GM12875 (cell line): ENCODE measurements around the gene TMEM59L.

ENCODE experiments used
- H3K4me3 ChIP-seq: one replicate; pipeline ENCODE4 v1.5.1; 2011; ENCODE audit warnings: low read depth, low read length, control low read depth
- TF ChIP-seq, protein P1 (sequence below): IDR thresholded peaks from 2 replicates; pipeline ENCODE4 v1.5.1; 2011; ENCODE audit warnings: low read depth, mild to moderate bottlenecking, control low read depth, inconsistent platforms, low read length, moderate library complexity, borderline replicate concordance; ENCODE audit not compliant: insufficient read depth

The TMEM59L gene

DNA sequence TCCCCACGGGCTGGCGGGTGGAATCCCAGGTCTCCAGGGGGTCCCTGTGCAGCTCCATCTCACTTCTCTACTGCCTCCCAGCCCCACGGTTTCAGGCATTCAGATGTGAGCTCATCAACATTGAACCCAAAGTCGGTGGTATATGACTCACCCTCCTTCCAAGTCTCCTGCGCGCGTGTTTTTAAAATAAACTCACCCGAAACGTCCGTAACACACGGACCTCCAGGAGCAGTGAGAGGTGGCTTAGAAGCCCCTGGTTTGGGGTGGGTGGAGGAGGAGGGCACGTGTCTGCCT, 56.8 kb downstream of the TMEM59L start:
- no peak overlapping the region for H3K4me3 ChIP-seq

DNA sequence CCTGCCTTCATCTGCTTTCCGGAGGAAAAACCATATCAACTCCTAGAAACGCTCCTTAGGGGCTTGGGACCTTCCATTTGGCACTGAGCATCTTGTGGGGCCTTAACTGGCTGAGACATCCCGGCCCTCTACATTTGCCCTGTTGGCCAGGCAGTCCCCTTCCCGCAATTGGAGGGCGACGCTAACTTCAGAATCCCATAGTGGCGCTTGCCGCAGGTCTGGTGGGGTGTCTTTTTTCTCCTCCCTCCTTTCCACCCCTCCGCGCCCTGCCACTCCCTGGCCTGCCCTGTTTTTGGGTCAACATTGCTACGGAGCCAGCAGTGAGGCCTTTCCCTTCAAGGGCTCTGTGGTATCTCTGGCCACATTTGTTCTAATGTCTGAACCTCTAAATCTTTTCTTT, 57.2 kb downstream of the TMEM59L start:
- no peak overlapping the region for H3K4me3 ChIP-seq
- TF ChIP-seq, protein P1, sequence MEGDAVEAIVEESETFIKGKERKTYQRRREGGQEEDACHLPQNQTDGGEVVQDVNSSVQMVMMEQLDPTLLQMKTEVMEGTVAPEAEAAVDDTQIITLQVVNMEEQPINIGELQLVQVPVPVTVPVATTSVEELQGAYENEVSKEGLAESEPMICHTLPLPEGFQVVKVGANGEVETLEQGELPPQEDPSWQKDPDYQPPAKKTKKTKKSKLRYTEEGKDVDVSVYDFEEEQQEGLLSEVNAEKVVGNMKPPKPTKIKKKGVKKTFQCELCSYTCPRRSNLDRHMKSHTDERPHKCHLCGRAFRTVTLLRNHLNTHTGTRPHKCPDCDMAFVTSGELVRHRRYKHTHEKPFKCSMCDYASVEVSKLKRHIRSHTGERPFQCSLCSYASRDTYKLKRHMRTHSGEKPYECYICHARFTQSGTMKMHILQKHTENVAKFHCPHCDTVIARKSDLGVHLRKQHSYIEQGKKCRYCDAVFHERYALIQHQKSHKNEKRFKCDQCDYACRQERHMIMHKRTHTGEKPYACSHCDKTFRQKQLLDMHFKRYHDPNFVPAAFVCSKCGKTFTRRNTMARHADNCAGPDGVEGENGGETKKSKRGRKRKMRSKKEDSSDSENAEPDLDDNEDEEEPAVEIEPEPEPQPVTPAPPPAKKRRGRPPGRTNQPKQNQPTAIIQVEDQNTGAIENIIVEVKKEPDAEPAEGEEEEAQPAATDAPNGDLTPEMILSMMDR: no peak

More for the DNA sequence above, 56.8 kb downstream of the TMEM59L start:
- TF ChIP-seq, protein P1: no peak

DNA sequence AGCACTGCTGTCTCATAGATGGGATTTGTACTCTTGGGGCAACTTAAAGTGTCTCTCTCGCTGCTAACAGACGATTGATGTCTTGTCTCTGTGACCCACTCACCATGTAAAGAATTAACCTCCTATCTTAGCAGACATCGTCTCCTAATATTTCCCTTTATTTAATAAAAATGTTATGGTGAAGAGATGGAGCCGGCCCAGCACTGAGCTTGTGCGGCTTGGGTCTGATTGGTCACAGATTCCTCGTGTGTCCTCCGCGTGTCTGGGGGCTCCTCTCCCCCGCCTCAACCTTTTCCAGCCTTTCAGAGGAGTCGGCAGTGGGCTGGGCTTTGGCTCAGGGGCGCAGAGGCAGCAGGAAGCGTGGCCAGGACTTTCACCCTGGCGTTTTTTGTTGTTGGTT, 57.6 kb downstream of the TMEM59L start:
- TF ChIP-seq, protein P1: no peak
- no peak overlapping the region for H3K4me3 ChIP-seq
